Stimulated activated CD4-positive, alpha-beta T cell treated with anti-CD3 and anti-CD28 coated beads, TNF-alpha, amount 100 ng/mL, for 48 hours (primary cell): Measurements from ENCODE around the gene TELO2.
"Not testable (repeated sequence)": the region's sequence is repeated elsewhere in the genome, so short reads cannot be mapped to it uniquely, and the experiment has no call there.

ENCODE experiments used
- DNase-seq, 3 donors: peaks; one replicate each; pipeline ENCODE4 v3.0.0-alpha.2; 2020; ENCODE audit warnings: low read depth in 3 of 3

The TELO2 gene

GRCh38 chr16:1457489-1458245 is 35.5 kb upstream of the TELO2 start:
- DNase-seq = no peak

- peak in 1 of 3 donors; percentile 22 for DNase-seq
These were observed 34.7 kb upstream of the TELO2 start for GRCh38 chr16:1458336-1458976.

GRCh38 chr16:1458977-1459341 is 34.2 kb upstream of the TELO2 start:
- no peak for DNase-seq

GRCh38 chr16:1459967-1460366 is 33.2 kb upstream of the TELO2 start:
- no peak for DNase-seq

- DNase-seq = no peak
These were observed 32.5 kb upstream of the TELO2 start for GRCh38 chr16:1460602-1461138.

- no peak for DNase-seq
These were observed 32.0 kb upstream of the TELO2 start for GRCh38 chr16:1461146-1461545.

GRCh38 chr16:1464196-1464893 is 28.8 kb upstream of the TELO2 start:
- no peak for DNase-seq

- DNase-seq = no peak
These were observed 28.1 kb upstream of the TELO2 start for GRCh38 chr16:1464894-1465566.

GRCh38 chr16:1465567-1465915 is 27.6 kb upstream of the TELO2 start:
- DNase-seq = no peak

- no peak for DNase-seq
These were observed 27.1 kb upstream of the TELO2 start for GRCh38 chr16:1466054-1466453.

- DNase-seq = no peak
These were observed 26.1 kb upstream of the TELO2 start for GRCh38 chr16:1466968-1467521.

- DNase-seq = no peak
These were observed 24.7 kb upstream of the TELO2 start for GRCh38 chr16:1468426-1468810.

- not testable (repeated sequence) for DNase-seq
These were observed 24.0 kb upstream of the TELO2 start for GRCh38 chr16:1469141-1469540.

GRCh38 chr16:1469693-1470201 is 23.4 kb upstream of the TELO2 start:
- DNase-seq = no peak

- DNase-seq = no peak
These were observed 22.5 kb upstream of the TELO2 start for GRCh38 chr16:1470481-1471251.

- no peak for DNase-seq
These were observed 21.5 kb upstream of the TELO2 start for GRCh38 chr16:1471569-1472194.

GRCh38 chr16:1472974-1473373 is 20.2 kb upstream of the TELO2 start:
- DNase-seq = no peak

GRCh38 chr16:1474082-1474795 is 18.9 kb upstream of the TELO2 start:
- DNase-seq = no peak

- peak; percentile 74 to 86 (median 83) for DNase-seq
These were observed 18.2 kb upstream of the TELO2 start, which contains the start of gene CLCN7 for GRCh38 chr16:1474796-1475551. TSS of gene CLCN7 (minus strand) at chr16:1475028. CDS start at chr16:1474974, 54 bp downstream.
